NOMO-1 treated with DMSO at 0.1 percent for 48 hours (cell line): ENCODE data around the gene ABCA7.
A peak's percentile ranks its signal among the peaks of the same experiment; 100 is the strongest.

Experiments used
- DNase-seq: peaks from one replicate; lab custom pipeline; 2025; ENCODE audit not compliant: unreplicated experiment; lab: John Stamatoyannopoulos, UW

Gene ABCA7, protein sequence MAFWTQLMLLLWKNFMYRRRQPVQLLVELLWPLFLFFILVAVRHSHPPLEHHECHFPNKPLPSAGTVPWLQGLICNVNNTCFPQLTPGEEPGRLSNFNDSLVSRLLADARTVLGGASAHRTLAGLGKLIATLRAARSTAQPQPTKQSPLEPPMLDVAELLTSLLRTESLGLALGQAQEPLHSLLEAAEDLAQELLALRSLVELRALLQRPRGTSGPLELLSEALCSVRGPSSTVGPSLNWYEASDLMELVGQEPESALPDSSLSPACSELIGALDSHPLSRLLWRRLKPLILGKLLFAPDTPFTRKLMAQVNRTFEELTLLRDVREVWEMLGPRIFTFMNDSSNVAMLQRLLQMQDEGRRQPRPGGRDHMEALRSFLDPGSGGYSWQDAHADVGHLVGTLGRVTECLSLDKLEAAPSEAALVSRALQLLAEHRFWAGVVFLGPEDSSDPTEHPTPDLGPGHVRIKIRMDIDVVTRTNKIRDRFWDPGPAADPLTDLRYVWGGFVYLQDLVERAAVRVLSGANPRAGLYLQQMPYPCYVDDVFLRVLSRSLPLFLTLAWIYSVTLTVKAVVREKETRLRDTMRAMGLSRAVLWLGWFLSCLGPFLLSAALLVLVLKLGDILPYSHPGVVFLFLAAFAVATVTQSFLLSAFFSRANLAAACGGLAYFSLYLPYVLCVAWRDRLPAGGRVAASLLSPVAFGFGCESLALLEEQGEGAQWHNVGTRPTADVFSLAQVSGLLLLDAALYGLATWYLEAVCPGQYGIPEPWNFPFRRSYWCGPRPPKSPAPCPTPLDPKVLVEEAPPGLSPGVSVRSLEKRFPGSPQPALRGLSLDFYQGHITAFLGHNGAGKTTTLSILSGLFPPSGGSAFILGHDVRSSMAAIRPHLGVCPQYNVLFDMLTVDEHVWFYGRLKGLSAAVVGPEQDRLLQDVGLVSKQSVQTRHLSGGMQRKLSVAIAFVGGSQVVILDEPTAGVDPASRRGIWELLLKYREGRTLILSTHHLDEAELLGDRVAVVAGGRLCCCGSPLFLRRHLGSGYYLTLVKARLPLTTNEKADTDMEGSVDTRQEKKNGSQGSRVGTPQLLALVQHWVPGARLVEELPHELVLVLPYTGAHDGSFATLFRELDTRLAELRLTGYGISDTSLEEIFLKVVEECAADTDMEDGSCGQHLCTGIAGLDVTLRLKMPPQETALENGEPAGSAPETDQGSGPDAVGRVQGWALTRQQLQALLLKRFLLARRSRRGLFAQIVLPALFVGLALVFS (N-terminal part only)

DNA sequence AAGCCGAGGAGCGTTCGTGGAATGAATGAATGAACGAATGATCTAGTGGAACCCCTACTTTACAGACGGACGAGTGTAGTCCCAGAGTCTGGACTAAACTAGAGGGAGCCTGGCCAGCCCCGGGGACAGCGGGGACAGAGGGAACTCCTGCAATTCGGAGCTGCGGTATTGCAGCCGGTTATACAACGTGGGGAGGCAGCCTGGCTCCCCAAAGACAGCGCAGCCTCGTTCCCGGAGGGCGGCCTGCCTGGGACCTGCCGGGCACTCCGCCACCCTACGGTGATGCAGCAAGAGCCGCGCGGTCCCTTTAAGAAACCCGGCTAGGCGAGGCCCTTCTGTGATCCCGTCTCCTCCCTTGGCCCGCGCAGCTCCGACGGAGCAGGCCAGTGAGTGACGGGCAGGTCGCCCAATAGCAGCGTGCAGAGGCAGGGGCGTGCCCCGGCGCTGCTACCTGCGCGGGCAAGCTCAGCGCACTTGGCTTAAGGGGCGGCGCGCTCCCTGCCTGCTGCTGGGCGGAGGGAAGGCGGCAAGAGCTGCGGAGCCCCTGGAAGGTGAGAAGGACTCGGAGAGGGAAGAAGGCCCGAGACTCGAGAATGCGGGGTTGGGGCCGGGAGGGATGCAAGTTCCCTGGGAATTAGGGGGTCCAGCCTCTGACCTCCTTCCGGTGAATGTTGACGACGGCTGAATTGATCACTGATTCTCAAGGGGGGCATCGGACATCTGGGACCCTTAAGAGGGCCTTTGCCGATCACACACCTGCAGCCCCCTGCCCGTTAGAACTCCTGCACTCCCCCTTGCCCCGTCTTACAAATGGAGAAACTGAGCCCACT is at the start of gene ABCA7:
Gene ABCA7, plus strand, starts transcription at position 462 of the 830 bp plus-strand sequence. CDS start 1,255 bp downstream, outside the sequence.
- peak; percentile 98 for DNase-seq

DNA sequence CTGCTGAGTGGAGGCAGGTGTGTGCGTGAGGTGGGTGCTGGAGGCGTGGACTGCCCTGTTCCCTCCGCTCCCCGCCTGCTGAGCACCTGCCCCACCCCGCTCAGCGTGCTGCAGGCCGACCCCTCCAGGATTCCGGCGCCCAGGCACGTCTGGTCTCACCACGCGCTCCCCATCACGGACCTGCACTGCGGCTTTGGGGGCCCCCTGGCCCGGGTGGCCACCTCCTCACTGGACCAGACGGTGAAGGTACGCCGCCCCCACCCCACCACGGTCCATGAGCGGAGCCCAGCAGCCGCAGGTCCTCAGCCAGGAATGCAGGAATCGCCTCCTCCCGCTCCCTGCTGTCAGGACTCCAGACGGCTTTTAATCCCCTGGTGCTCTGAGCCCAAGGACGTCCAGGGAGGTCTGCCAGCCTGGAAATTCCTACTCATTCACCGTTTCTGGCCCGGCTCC is 49.8 kb upstream of the ABCA7 start:
- DNase-seq, result no peak

GRCh38 chr19:990746-991145 is 49.2 kb upstream of the ABCA7 start:
- DNase-seq, result no peak

DNA sequence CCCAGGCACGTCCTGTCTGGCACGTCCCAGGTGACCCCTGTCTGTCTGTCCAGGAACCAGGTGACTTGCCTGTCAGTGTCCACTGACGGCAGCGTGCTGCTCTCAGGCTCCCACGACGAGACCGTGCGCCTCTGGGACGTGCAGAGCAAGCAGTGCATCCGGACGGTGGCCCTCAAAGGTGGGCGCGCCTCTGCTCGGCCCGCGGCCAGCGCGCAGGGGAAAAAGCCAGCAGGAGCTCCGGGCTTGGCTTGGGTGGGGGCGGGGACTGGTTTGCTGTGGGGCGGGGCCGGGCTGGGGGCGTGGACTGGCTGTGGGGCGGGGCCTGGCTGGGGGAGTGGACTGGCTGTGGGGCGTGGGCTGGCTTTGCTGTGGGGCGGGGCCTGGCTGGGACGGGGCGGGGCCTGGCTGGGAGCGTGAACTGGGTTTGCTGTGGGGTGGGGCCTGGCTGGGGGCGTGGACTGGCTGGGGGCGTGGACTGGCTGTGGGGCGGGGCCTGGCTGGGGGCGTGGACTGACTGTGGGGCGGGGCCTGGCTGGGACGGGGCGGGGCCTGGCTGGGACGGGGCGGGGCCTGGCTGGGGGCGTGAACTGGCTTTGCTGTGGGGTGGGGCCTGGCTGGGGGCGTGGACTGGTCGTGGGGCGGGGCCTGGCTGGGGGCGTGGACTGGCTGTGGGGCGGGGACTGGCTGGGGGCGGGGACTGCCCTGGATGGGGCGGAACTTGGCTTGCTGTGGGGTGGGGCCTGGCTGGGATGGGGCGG is 48.6 kb upstream of the ABCA7 start:
- DNase-seq, result no peak

DNA sequence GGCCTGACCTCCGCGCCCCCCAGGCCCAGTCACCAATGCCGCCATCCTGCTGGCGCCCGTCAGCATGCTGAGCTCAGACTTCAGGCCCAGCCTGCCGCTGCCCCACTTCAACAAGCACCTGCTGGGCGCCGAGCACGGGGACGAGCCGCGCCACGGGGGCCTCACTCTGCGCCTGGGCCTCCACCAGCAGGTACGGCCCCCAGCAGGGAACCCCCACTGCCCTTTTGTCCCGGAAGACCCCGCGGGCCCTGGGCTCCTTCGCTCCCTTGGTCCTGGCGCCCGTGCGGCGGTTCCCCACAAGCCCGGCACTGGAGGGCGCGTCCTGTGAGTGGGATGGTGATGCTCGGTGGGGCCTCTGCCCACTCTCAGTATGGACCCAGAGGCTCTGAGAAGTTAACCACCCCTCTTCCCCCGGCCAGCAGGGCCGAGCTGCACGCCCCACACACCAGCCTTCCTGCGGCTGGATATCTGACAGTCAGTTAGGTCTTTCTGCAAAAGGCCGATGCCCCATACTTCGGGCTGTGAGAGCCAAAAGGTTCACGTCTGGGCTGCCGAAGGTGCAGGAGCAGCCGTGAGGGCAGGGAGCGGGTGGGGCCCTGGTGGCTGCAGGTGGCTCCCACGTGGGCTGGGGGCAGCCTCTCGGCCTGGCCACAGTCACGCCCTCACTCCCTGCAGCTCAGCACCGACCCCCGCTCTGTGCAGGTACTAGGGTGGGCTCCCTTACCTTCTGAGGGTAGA is 47.8 kb upstream of the ABCA7 start:
- DNase-seq, result no peak

GRCh38 chr19:992670-993055 is 47.2 kb upstream of the ABCA7 start:
- no peak for DNase-seq

DNA sequence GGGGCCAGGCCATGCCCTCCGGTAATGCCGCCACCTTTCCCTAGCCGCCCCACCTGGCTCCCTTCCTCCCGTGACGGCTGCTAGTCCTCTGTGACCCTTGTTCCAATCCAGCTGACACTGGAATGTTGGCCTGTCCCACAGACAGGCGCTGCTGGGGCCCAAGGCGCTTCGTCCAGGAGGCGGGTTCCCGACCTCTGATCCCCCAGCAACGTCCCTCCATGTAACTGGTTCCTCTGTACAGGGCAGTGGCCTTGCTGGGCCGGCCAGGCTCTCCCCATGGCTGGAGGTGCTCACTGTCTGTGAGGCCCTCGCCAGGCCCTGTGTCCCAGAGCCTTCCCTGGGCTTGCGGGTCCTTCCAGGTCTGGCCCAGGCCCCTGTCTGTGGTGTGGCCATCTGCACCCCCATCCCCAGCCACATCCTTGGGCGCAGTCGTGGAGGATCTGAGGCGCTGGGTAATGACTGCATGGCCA is 46.5 kb upstream of the ABCA7 start:
- DNase-seq, result no peak

DNA sequence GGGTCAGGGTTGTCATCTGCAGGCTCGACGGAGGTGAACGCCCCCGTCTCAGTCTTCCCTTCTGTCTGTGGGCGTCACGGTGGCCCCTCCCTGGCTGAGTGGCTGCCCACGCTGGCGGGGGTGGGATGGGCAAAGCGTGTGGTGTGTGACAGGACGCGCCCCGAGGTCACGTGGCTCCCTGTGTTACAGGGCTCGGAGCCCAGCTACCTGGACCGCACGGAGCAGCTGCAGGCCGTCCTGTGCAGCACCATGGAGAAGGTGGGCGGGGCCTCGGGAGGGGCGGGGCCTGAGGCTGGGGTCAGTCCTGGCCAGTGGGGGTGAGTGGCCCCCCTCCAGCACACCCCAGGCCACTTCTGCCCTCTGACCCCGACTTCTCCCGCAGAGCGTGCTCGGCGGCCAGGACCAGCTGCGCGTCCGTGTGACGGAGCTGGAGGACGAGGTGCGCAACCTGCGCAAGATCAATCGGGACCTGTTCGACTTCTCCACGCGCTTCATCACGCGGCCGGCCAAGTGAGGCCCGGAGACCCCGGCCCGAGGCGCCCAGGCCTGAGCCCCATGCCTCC is 46.0 kb upstream of the ABCA7 start:
- no peak for DNase-seq

DNA sequence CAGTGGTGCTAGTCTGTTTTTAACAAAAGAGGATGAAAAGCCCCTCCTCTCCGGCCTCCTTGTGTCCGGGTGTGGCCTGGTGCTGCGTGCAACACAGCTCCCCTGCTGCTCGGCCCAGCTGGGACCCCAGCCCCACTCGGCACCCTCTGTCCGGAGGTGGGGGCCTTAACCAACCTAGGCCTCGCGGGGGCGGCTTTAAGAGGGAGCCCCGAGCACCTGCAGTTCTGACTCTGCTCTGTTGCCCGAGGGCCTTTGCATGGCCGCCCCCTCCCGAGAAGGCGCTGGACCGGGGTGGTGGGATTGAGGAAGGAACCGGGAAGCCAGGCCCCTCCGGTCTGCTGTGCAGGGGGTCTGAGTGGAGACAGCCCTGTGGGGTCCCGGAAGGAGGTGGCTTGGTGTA is 45.4 kb upstream of the ABCA7 start:
- DNase-seq, result no peak

GRCh38 chr19:995051-995827 is 44.7 kb upstream of the ABCA7 start:
- no peak for DNase-seq

GRCh38 chr19:996051-996838 is 43.7 kb upstream of the ABCA7 start:
- DNase-seq, result no peak

- no peak for DNase-seq
Observed at GRCh38 chr19:998064-998463, 41.8 kb upstream of the ABCA7 start.

GRCh38 chr19:999379-999719 is 40.6 kb upstream of the ABCA7 start:
- no peak for DNase-seq

DNA sequence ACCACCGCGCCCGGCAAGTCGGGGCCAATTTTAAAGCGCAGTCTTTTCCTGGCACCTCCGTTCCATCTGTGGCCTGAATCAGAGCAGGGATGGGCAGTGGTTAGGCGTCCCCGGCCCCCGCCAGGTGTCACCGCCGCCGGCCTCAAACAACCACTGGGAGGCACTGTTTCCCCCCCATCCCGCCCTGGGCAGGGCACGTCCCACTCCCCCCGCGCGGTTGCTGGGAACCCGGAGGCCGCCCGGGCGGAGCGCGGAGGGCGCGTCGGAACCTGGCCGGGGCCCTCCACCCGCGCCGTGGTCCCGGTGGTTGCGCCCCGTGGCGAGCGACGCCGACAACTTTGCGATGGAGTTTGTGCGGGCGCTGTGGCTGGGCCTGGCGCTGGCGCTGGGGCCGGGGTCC is 39.8 kb upstream of the ABCA7 start, which contains the start of gene GRIN3B:
Gene GRIN3B, plus strand, starts transcription at position 325 of the 400 bp plus-strand sequence. Its CDS starts 19 bp downstream, at position 344.
- DNase-seq, result peak; percentile 55

DNA sequence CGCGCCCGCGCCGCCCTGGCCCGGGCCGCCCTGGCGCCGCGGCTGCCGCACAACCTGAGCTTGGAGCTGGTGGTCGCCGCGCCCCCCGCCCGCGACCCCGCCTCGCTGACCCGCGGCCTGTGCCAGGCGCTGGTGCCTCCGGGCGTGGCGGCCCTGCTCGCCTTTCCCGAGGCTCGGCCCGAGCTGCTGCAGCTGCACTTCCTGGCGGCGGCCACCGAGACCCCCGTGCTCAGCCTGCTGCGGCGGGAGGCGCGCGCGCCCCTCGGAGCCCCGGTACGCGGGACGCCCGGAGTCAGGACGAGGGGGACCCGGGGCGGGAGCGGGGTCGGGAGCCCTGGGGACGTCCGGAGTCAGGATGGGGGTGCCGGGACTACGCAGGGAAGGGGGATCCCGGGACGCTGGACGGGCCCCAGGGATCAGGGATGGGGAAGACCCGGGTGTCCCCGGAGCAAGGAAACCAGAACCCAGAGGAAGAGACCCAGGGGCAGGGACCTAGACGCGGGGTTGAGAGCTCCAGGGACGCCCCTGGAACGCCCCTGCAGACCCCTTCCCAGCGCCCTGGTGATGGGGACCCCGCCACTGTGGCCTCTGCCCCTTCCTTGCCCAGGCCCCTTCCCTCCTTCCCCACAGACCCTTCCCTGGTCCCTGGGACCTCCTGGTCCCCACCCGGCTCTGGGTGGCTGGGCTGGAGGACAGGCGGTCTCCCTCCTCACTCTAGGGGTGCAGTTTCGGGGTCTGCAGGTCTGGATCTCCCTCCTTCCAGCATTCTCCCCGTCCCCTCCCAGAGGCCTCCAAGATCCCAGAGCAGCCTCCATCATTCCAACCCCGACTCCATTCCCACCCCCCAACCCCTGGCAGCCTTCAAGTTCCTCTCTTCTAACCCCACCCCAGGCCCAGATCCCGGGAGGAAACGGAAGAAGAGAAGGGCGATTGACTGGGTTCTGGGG is 39.0 kb upstream of the ABCA7 start:
- no peak for DNase-seq
